ENCODE data around the gene PTTG1.
"Not testable (repeated sequence)": the region's sequence is repeated elsewhere in the genome, so short reads cannot be mapped to it uniquely, and the experiment has no call there.

PTTG1 gene

GRCh38 chr5:160423099-160423498 is 1.4 kb downstream of the PTTG1 start:
- no peak for DNase-seq (ENCODE audit: low spot score)

- DNase-seq (ENCODE audit: low spot score) = no peak
Observed at GRCh38 chr5:160427607-160428006, 6.0 kb downstream of the PTTG1 start.

DNA sequence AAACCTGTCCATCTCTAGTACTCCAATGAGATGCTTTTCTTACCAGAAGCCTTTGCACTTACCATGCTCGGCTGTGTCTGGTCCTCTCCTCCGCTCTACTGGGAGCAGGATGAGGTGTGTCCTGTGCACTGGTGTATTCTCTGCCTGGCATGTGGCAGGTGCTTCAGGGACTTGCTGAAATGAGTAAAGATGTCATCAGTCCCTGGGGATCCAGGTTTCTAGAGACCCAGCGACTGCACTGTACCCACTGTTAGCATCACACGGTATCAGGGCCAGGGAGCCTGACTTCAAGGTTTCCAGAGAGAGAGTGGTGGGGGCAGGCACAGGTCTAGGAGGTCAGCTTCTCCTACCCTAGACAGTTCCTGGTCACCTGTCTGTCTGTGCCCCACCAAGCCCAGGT is 10.5 kb downstream of the PTTG1 start:
- no peak for DNase-seq (ENCODE audit: low spot score)

DNA sequence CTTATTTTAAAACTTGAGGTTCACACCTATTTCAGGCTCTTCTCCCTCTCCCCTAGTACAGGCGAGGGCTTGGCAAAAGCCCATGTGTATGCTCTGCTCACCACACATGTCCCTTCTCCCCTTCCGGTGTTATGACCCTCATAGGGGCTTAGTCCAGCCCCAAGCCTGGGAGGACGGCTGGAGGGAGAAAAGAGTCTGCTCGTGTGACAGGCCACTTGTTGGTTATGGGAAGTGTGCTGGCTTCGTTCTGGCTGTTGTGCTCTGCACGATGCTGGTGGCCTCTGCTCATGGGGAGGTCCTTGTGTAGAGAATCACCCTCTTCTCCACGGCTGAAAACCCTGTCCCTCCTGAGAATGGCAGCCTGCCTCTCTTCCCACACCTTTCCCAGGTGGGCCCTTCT is 11.1 kb downstream of the PTTG1 start:
- DNase-seq (ENCODE audit: low spot score) = no peak

GRCh38 chr5:160434022-160434531 is 12.4 kb downstream of the PTTG1 start:
- DNase-seq (ENCODE audit: low spot score) = no peak

DNA sequence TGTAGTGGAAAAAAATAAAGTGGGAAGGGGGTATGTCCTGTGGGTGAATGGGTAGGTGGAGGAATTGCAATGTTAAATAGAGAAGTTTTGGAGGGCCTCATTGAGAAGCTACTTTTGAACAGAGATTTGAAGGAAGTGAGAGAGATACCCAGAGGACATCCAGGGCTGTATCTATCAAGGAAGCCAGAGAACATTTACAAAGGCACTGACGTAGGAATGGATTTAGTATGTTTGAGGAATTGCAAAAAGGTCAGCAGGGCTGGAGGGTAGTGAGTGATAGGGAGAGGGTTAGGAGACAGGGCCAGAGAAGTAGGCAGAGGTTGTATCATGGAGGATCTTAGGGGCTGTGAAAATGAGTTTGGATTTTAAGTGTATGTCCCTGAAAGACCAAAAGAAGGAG is 13.9 kb downstream of the PTTG1 start:
- DNase-seq (ENCODE audit: low spot score) = no peak

DNA sequence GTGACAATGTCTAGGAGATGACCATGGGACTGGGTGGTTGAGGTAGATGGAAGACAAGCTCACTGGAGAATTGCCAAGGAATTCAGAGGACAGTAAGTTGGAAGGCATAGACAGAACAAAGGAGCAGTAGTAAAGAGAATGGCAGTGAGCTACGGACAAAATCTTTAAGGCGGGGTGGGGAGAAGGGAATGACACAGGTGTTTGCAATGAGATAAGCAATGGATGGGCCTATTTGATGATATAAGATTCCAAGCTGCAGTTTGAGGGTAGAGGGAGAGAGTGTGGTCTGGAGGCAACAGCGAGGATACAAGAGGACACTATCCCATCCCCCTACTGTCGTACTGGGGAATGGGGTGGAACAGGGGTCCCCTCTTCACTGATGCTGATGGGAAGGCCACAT is 14.4 kb downstream of the PTTG1 start:
- no peak for DNase-seq (ENCODE audit: low spot score)

DNA sequence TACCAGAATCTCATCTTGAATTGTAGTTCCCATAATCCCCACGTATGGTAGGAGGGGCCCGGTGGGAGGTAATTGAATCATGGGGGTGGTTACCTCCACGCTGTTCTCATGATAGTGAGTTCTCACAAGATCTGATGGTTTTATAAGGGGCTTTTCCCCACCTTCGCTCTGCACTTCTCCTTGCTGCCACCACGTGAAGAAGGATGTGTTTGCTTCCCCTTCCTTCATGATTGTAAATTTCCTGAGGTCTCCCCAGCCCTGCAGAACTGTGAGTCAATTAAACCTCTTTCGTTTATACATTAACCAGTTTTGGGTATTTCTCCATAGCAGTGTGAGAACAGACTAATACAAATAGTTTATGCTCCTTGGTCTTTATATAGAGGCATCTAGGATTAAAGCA is 15.0 kb downstream of the PTTG1 start:
- DNase-seq (ENCODE audit: low spot score) = not testable (repeated sequence)

GRCh38 chr5:160437271-160437670 is 15.6 kb downstream of the PTTG1 start:
- no peak for DNase-seq (ENCODE audit: low spot score)

DNA sequence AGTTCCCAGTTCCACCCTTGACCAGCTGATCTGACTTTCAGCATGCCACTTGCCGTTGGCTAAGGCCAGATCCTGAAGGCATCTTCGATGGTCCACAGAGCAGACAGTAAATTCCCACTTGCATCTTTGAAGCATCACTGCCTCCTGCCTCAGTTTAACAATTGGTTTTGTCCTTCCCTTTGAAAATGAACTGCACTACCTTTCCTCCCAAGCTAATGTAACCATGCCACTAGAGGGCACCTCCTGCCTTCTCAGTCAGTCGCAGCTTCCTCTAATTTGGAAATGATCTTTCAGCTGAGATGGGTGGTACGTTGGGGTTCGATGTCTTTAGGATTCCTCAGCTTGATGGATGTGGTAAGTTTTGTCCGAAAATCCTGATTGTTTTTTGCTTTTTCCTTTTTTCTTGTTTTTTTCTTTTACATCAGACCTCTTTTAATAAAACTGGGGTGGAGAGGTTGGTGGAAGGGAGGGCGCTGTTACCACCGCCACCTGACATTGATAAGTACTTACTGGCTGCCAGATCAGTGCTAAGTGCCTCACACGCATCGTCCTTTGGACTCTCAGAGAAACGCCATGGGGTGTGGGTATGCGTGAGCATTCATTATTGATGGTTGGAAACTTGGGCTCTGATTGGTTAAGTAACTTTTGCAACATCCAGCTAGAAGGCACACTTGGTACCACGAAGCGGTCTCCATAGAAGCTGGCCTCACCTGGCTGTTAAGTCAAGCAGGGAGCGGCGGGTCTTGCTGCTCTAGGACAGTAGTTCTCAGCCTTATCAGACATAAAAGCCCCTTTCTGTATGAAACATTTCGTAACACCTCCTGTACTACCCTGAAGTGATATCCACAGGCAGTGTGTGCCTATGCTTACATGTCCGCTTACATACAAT is 16.9 kb downstream of the PTTG1 start:
- peak; percentile 83 for DNase-seq (ENCODE audit: low spot score)

- DNase-seq (ENCODE audit: low spot score) = peak; percentile 83
Observed at GRCh38 chr5:160439205-160439600, 17.5 kb downstream of the PTTG1 start.

DNA sequence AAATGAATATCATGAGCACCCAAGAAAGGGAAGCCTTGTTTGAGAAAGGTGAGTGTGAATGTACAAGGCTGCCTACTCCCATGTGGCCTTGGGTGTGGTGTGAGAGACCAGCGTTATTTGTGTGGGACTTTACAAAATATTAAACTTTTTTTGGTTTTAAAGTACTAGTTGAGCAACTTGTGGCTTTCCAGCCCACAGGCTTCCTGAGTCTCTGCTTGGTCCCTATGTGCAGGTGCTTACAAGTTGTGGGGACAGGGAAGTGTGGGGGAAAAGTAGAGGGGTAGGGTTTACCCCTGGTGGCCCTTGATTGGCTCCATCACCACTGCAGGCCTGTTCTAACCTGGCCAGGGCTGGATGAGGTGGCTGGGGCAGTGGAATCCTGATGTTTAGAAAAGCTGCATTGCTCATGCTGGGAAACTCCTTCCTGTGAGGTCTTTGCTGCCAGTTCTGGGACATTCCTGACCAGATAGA is 19.7 kb downstream of the PTTG1 start:
- DNase-seq (ENCODE audit: low spot score) = no peak

DNA sequence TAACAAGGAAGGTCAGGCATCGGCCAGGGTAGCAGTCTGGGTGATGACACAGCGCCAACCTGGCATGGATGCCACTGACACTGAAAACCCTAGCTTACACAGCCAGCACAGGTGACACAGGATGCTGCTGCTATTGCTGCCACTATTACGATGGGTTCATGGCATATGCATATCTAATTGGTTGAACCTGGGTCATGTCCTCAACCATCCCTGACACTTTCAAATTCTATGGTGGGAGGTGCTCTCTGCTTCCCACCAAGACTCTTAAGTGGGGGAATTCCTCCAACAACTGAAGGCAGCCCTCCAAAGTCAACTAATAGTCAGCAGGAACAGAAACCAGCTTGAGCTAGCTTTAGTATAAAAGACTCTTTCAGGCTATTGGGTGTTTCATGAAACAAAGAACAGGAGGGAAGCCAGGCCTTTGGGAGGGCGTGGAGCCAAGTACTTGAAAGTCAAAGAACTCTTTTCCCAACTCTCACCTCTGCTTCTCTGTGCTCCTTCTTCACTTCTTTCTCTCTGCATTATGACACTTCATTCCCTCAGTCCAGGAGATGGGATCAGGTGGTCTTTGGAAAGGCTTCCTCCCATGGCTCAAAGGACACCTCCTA is 21.3 kb downstream of the PTTG1 start:
- no peak for DNase-seq (ENCODE audit: low spot score)

GRCh38 chr5:160444407-160444806 is 22.8 kb downstream of the PTTG1 start:
- DNase-seq (ENCODE audit: low spot score) = no peak

DNA sequence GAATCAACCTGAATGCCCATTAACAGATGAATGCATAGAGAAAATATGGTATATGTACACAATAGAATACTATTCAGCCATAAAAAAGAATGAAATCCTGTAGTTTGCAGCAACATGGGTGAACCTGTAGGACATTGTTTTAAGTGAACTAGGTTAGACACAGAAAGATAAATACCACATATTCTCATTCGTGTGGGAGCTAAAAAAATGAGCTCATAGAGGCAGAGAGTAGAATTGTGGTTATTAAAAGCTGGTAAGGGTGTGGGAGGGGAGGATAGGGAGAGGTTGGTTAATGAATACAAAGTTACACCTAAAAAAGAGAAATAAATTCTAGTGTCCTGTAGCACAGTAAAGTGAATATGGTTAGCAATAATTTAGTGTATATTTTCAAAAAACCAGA is 23.5 kb downstream of the PTTG1 start:
- no peak for DNase-seq (ENCODE audit: low spot score)

DNA sequence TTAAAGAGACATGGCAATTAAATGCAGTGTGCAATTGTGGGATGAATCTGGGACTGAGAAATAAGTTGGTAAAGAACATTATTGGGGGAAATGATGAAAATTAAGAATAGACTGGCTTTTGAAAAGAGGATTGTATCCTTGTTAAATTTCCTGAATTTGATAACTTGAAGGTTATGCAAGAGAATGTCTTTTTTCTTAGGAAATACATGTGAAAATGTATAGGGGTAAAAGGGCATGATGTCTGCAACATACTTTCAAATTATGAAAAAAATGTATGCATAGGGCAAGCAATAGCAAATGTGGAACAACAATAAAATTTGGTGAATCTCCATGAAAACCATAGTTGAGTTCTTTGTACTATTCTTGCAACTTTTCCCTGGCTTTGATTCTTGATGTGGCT is 24.1 kb downstream of the PTTG1 start:
- DNase-seq (ENCODE audit: low spot score) = no peak

DNA sequence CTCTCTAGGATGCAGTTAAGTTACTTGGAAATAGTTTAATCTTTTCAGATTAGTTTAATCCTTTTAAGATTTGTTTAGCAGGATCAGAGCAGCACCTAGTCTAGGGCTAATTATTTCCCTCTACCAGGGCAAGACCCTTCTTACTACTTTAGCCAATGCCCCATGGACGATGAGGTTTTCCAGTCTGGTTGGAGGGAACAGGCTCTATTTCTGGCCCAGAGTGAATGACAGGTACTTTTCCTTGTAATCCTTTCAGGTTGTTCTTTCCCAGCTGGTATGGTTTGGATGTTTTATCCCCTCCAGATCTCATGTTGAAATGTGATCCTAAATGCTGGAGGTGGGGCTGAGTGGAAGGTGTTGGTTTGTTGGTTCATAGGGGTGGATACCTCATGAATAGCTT is 27.2 kb downstream of the PTTG1 start:
- no peak for DNase-seq (ENCODE audit: low spot score)

DNA sequence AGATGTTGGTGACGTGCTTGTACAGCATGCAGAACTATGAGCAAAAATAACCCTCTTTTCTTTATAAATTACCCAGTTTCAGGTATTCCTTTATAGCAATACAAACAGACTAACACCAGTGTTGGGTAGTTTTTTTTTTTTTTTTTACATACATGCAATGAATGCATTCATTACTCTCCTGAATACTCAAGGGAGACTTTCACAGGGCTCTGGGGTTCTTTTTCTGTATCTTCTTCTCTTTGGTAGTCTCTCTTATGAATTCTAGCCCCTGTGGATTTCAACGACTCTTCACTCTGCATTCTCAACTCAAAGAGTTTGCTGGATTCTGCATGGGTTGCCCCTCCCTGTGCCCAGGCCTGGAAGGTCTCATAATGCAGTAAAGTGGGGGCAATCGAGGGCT is 27.8 kb downstream of the PTTG1 start:
- DNase-seq (ENCODE audit: low spot score) = no peak

DNA sequence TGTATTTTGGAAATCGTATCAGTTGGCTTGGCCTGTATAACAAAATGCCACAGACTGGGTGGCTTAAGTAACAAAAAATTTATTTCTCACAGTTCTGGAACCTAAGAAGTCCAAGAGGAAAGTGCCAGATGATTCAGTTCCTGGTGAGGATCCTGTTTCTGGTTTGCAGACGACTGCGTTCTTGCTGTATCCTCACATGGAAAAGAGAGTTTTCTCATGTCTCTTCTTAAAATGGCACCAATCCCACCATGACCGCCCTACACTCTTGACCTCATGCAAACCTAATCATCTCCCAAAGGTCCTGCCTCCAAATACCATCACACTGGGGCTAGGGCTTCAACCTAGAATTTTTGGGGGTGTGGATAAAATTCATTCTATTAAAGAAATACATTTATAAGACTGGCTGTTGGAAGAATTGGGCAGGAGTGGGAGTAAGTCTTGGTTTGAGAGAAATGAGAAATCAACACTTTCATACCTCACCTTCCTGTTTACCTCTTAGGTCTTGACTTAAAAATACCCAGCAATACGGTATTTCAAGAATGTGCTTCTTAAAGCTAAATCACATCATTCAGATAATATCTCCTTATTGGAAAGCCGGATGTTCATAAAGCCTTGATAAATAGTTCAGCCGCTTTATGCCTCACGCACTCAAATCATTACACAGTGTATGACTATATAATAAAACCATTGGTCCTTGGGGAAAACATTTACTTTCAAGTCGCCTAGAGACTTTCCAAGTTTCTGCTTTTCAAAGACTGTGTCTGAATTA is 28.7 kb downstream of the PTTG1 start:
- DNase-seq (ENCODE audit: low spot score) = no peak

DNA sequence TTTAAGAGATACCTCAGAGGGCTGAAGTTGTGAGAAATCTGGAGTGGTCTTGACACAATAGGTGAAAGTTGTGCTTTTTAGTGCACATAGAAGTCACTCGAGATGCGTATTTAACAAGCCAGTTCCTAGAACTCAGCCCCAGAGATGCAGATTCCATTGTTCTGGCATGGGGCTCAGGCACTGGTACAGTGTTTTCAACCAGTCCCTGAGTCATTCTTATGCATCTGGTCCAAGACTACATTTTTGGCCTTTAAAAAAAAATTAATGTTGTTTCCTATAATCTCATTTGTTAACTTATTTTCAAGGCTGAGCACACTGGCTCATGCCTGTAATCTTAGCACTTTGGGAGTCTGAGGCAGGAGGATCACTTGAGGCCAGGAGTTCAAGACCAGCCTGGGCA is 29.6 kb downstream of the PTTG1 start:
- DNase-seq (ENCODE audit: low spot score) = no peak

DNA sequence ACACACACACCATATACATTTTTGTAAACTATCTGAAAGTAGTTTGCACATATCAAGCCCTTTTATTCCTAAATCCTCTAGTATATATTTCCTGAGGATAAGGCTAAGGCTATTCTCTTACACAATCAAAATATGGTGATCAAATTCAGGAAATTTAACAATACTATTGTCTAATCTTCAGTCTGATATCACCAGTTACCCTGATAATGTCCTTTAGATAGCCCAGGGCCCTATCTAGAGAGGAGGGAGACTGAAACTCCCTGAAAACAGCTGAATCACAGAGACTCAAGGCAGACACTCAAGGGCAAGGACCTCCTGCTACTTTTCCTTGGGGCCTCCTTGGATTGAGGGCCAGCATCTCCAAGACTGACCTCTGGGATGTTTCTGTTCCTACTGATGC is 30.4 kb downstream of the PTTG1 start:
- no peak for DNase-seq (ENCODE audit: low spot score)

GRCh38 chr5:160452795-160453194 is 31.1 kb downstream of the PTTG1 start:
- no peak for DNase-seq (ENCODE audit: low spot score)

GRCh38 chr5:160453751-160454150 is 32.1 kb downstream of the PTTG1 start:
- no peak for DNase-seq (ENCODE audit: low spot score)

Measured in cerebellar cortex (tissue), 1 donor.